Neural crest cell (in vitro differentiated cells): ENCODE results near the gene LPCAT4. TPM values are rescaled to one million over a fixed set of nuclear protein-coding genes. Genes with fewer than 3 reads are reported as not detected.

Experiments
- DNase-seq: peaks from one replicate; pipeline ENCODE4 v3.0.0; 2021; ENCODE audit warnings: low read depth, mixed read lengths, low spot score
- H3K27ac Mint-ChIP-seq: one replicate; pipeline ENCODE4 v1.8.0; 2021; ENCODE audit warnings: mild to moderate bottlenecking, mixed read lengths; ENCODE audit not compliant: unreplicated experiment
- H3K27me3 Mint-ChIP-seq: 2 replicates; pipeline ENCODE4 v1.8.0; 2021; ENCODE audit warnings: low read depth, mild to moderate bottlenecking, mixed read lengths
- H3K36me3 Mint-ChIP-seq: 2 replicates; pipeline ENCODE4 v1.8.0; 2021; ENCODE audit warnings: low read depth, mild to moderate bottlenecking, mixed read lengths
- H3K4me1 Mint-ChIP-seq: 2 replicates; pipeline ENCODE4 v1.8.0; 2021; ENCODE audit warnings: mixed read lengths
- H3K4me3 Mint-ChIP-seq: one replicate; pipeline ENCODE4 v1.8.0; 2021; ENCODE audit warnings: mild to moderate bottlenecking, mixed read lengths
- H3K9me3 Mint-ChIP-seq: 2 replicates; pipeline ENCODE4 v1.8.0; 2021; ENCODE audit warnings: mixed read lengths
- CTCF ChIP-seq: fragments of 200-600 bp; sonication (generic); conservative IDR thresholded peaks from 2 replicates; pipeline ENCODE4 v1.5.0; 2021; ENCODE audit warnings: antibody characterized with exemption, mild to moderate bottlenecking
- microRNA-seq: library from miRNA; unstranded; fragments of <30 nt; microRNA quantifications from one replicate; pipeline ENCODE4, GENCODE V29; 2020
- total RNA-seq: library from RNA; stranded (reverse); gene quantifications from 2 replicates; pipeline ENCODE4 v1.2.1, GENCODE V29; 2021

The LPCAT4 gene
- total RNA-seq, 1 donor from 2014 or later, result 57.3 TPM

GRCh38 chr15:34318277-34319079 lies 48.5 kb downstream of the LPCAT4 start:
- H3K36me3 Mint-ChIP-seq, result no peaks in the 10 kb centered on the region
- no peak for TF ChIP-seq CTCF
- H3K27ac Mint-ChIP-seq, result peak overlapping the region; percentile 25
- H3K9me3 Mint-ChIP-seq, result no peaks in the 10 kb centered on the region
- peaks cover 14% of the 10 kb centered on the region for H3K4me1 Mint-ChIP-seq
- DNase-seq, result no peak
- peak overlapping the region; percentile 79 for H3K4me3 Mint-ChIP-seq
- H3K27me3 Mint-ChIP-seq, result no peaks in the 10 kb centered on the region

- DNase-seq, result no peak
- Mint-ChIP-seq H3K27me3 (no peaks in the 10 kb centered on the region), H3K36me3 (no peaks in the 10 kb centered on the region), H3K4me1 (peaks cover 14% of the 10 kb centered on the region), H3K27ac (no peak overlapping the region), H3K4me3 (no peak overlapping the region), H3K9me3 (no peaks in the 10 kb centered on the region)
- no peak for TF ChIP-seq CTCF
Measured at GRCh38 chr15:34314491-34315490, 52.2 kb downstream of the LPCAT4 start.

GRCh38 chr15:34311563-34311962 lies 55.4 kb downstream of the LPCAT4 start:
- DNase-seq, result no peak
- Mint-ChIP-seq H3K4me3 (no peak overlapping the region), H3K36me3 (no peaks in the 10 kb centered on the region), H3K27me3 (no peaks in the 10 kb centered on the region), H3K27ac (no peak overlapping the region), H3K4me1 (peaks cover 5% of the 10 kb centered on the region), H3K9me3 (no peaks in the 10 kb centered on the region)
- TF ChIP-seq CTCF, result no peak

Small RNAs within 50 kb of the gene (microRNA-seq; reads per million reads assigned to microRNA genes)
- gene MIR1233-1, result not detected

Other genes starting within 250 kb of the LPCAT4 start
- 56.3 and 66.0 TPM in 2 replicates for gene KATNBL1, start 157.1 kb downstream of the LPCAT4 start, total RNA-seq
- gene EMC4, start 142.2 kb downstream of the LPCAT4 start, total RNA-seq, result 112 and 114 TPM in 2 replicates
- gene SLC12A6, start 29.4 kb downstream of the LPCAT4 start, total RNA-seq, result 10.9 and 12.4 TPM in 2 replicates
- gene NOP10, start 24.1 kb downstream of the LPCAT4 start, total RNA-seq, result 181 and 191 TPM in 2 replicates
- not detected in 2 replicates for gene NUTM1, start 23.9 kb downstream of the LPCAT4 start, total RNA-seq
- gene GOLGA8A, start 70.6 kb upstream of the LPCAT4 start, total RNA-seq, result 93.4 and 104 TPM in 2 replicates
- gene GOLGA8B, start 216.5 kb upstream of the LPCAT4 start, total RNA-seq, result 45.9 and 52.2 TPM in 2 replicates